GM13977 (cell line): ENCODE data around the gene DNAJC21.
A peak's percentile ranks its signal among the peaks of the same experiment; 100 is the strongest.

ENCODE experiments used
- DNase-seq: peaks from one replicate; pipeline ENCODE4 v3.0.0; 2012; ENCODE audit warnings: low spot score
- in situ Hi-C: fragments of 300-500 bp; cut with MboI; formaldehyde crosslinking; loops from one replicate; pipeline ENCODE4 v1.12.0; 2022; ENCODE audit warnings: low sequenced_read_pairs, low pct_unique_long_range_greater_than_20kb, mixed read lengths, inconsistent platforms; ENCODE audit not compliant: unreplicated experiment
- TF ChIP-seq, protein P1 (sequence below): IDR thresholded peaks from 2 replicates; pipeline ENCODE4 v1.5.1; 2012; ENCODE audit warnings: mild to moderate bottlenecking, control low read depth; ENCODE audit not compliant: insufficient read depth; ENCODE audit errors: extremely low read depth, missing control alignments

The DNAJC21 gene

DNA sequence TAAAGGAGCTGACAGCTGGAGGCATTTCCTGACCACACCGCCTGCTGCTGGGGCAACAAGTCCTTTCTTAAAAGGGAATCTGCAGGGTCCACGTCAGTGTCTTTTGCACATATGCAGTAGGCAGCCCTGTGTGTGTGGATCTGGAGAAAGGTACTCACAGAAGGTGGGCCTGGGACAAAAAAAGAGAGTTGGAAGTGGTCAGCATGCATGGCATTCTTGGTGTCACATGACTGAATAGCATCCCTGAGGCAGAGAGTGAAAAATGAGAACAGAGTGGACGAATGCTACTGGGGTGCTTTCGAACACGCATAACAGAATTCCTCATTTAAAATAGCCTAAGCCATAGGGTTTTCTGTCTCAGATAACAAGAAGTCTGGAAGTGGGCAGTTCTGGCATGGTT lies 47.0 kb downstream of the DNAJC21 start:
- in situ Hi-C loops, result no loop called here
- no peak for DNase-seq
- TF ChIP-seq, protein P1, sequence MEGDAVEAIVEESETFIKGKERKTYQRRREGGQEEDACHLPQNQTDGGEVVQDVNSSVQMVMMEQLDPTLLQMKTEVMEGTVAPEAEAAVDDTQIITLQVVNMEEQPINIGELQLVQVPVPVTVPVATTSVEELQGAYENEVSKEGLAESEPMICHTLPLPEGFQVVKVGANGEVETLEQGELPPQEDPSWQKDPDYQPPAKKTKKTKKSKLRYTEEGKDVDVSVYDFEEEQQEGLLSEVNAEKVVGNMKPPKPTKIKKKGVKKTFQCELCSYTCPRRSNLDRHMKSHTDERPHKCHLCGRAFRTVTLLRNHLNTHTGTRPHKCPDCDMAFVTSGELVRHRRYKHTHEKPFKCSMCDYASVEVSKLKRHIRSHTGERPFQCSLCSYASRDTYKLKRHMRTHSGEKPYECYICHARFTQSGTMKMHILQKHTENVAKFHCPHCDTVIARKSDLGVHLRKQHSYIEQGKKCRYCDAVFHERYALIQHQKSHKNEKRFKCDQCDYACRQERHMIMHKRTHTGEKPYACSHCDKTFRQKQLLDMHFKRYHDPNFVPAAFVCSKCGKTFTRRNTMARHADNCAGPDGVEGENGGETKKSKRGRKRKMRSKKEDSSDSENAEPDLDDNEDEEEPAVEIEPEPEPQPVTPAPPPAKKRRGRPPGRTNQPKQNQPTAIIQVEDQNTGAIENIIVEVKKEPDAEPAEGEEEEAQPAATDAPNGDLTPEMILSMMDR, result no peak

DNA sequence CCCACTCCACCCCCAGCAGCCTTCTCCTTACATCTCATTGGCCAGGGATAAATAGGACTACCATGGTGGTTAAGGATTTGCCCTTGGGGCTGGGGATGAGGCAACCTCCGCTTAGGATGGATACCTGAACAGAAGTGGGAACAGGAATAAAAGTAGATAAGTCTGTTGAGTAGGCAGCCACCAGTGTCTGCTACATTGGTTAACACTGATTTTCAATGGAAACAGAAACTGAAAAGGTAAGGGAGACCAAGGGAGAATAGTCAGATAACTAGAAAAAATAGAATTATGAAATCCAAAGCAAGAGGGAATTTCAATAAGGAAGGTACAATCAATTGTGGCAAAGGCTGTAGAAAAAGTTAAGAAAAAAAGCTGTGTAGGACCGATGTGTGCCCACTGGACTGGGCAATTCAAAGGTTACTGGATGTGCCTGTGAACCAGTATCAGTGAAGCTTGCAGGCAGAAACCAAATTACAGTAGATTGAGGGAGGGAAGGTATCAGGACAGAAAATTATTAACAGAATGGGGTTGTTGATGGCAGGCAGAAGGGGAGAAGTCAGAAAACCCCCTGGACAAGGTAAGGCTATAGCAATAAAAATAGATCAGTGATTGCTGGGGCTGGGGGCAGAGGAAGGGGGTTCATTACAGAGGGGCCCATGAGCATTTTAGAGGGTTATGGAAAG lies 48.7 kb downstream of the DNAJC21 start:
- TF ChIP-seq, protein P1, result no peak
- in situ Hi-C loops, result no loop called here
- peak; percentile 20 for DNase-seq

DNA sequence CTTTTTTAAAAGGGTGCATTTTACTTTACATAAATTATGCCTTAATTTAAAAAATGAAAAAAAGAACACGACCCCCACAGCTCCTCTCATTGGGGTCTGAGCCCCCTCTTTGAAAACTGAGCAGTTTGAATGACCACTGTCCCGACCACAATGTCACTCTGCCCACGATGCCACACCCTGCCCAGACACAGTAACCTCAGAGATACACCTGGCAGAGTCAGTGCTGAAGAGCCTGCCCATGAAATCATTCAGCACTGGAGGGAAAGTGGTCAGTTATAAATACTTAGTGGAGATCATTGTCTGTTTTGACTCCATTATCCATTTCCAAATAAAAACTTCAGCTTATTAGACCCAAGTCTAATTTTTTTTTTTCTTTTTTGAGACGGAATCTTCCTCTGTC lies 49.3 kb downstream of the DNAJC21 start:
- no peak for DNase-seq
- TF ChIP-seq, protein P1, result no peak
- in situ Hi-C loops, result no loop called here

DNA sequence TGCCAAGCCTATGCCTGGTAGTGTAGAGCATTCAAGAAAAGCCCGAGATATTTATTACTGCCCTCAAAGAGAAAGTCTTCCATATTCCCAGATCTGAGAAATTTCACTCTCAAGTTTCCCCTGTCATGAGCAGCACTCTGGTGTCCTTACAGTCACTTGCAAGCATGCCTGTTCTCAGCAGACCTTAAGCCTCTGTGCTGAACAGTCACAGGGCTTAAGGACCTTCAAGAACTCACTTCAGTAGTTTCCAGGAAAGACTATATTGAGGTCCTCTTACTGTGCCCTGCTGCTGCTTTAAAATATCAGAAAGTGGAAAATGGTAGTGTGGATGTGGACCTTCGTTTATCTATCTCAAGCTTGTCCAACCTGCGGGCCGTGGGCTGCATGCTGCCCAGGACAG lies 53.5 kb downstream of the DNAJC21 start:
- in situ Hi-C loops, result no loop called here
- TF ChIP-seq, protein P1, result no peak
- no peak for DNase-seq

DNA sequence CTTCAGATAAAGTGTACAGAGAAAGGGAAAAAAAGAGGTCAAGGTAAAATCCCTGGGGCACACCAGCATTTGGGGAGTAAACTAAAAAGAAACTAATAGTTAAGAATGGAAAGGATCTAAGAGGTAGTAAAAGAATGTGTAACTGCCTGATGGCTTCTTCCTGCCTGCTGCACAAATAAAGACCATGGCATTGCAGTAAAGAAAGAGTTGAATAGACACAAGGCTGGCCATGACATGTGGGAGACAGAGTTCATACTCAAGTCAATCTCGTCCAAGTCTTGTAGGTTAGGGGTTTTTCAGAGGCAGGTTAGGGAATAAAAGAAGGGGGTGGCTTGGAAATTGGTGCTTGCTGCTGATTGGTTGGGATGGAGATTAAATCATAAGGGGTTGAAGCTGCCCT lies 57.6 kb downstream of the DNAJC21 start:
- in situ Hi-C loops, result no loop called here
- TF ChIP-seq, protein P1, result no peak
- DNase-seq, result no peak

DNA sequence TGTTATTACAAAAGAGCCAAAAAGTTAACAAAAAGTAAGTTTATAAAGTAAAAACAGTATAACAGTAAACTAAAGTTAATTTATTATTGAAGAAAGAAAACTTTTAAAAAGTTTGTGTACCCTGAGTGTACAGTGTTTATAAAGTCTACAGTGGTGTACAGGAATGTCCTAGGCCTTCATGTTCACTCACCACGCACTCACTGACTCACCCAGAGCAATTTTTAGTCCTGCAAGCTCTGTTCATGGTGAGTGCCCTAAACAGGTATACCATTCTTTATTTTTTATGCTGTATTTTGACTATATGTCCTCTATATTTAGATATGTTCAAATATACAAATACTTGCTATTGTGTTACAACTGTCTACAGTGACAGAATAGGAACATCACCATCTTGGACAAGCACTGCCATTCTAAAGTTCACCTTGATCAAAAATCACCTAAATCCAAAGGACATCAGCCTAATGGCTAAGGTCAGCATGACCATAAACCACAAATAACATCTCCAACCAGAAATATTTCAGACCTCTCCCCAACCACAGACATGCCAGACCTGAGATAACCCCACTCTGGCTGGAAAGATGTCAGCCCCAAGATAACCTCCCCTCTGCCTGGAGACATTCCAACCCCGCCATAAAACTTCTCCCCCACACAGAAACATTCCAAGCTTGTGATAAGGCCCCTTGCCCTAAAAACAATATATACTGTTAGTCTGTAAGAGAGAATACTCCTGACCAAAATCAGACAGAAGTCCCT lies 62.3 kb downstream of the DNAJC21 start:
- in situ Hi-C loops, result no loop called here
- TF ChIP-seq, protein P1, result no peak
- DNase-seq, result no peak
